ENCODE measurements around the gene VPREB3.

- TF ChIP-seq CTCF (IDR thresholded peaks at IDR 0.05) (peak in 2 of 6 experiments; percentile 13 to 20), POLR2A (IDR thresholded peaks at IDR 0.05) (peak in 1 of 2 donors; percentile 76)
Observed at GRCh38 chr22:23750714-23751440, 3.3 kb downstream of the VPREB3 start, which contains the start of gene ZNF70.
